Measurements from ENCODE around the gene SH3BP5L. TPM values are rescaled to one million over a fixed set of nuclear protein-coding genes. Genes with fewer than 3 reads are reported as not detected.

SH3BP5L gene
- total RNA-seq, 2 donors from 2014 or later, result 23.3 to 35.3 TPM

- WGBS, result 74% methylated on average over 7 of the region's 7 CpGs
- intact Hi-C loops (cut with DNase I), result no loop called here
Measured at GRCh38 chr1:248852481-248853405, 27.0 kb upstream of the SH3BP5L start.

DNA sequence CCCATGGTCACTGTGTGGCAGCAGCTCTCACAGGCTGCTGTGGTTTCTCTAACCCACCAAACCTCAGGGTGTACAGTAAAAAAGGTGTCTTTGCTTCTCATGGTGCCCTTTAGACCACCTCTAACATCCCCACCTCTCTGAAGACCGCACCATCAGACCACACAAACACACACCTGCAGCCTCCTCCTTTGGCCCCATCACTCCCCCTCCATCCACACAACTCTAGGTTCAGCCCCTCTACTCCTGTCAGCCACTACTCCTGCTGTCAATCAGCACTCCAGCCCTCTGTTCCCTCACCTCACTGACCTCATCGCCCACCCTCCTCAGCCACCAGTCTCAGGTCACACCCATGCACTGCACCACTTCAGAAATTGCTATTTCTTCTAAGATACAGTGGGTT, 25.7 kb upstream of the SH3BP5L start:
- Histone ChIP-seq H3K27ac (no peak overlapping the region), H3K4me3 (no peak overlapping the region), H3K4me1 (replicated peaks) (no peaks in the 10 kb centered on the region), H3K36me3 (peaks cover 0 to 26% of the 10 kb centered on the region in 2 donors), H3K9me3 (no peaks in the 10 kb centered on the region), H3K27me3 (replicated peaks; ENCODE audit: insufficient read depth) (no peaks in the 10 kb centered on the region)
- intact Hi-C loops (cut with DNase I), result no loop called here
- TF ChIP-seq POLR2A (IDR thresholded peaks at IDR 0.05), result no peak
- TF ChIP-seq POLR2AphosphoS5 (IDR thresholded peaks at IDR 0.05), result no peak
- no peak for TF ChIP-seq CTCF (IDR thresholded peaks at IDR 0.05)
- 94% methylated on average over 2 of the region's 2 CpGs for WGBS
- DNase-seq (ENCODE audit: low spot score), result no peak

More at GRCh38 chr1:248852481-248853405, 27.0 kb upstream of the SH3BP5L start:
- H3K9me3 ChIP-seq, result no peaks in the 10 kb centered on the region
- H3K4me1 ChIP-seq (replicated peaks), result peaks cover 2% of the 10 kb centered on the region
- DNase-seq (ENCODE audit: low spot score), result no peak
- H3K36me3 ChIP-seq, result peaks cover 0 to 13% of the 10 kb centered on the region in 2 donors
- H3K27ac ChIP-seq, result no peak overlapping the region
- H3K27me3 ChIP-seq (replicated peaks; ENCODE audit: insufficient read depth), result no peaks in the 10 kb centered on the region
- TF ChIP-seq CTCF (IDR thresholded peaks at IDR 0.05) (no peak), POLR2A (IDR thresholded peaks at IDR 0.05) (no peak), POLR2AphosphoS5 (IDR thresholded peaks at IDR 0.05) (no peak)
- H3K4me3 ChIP-seq, result no peak overlapping the region

DNA sequence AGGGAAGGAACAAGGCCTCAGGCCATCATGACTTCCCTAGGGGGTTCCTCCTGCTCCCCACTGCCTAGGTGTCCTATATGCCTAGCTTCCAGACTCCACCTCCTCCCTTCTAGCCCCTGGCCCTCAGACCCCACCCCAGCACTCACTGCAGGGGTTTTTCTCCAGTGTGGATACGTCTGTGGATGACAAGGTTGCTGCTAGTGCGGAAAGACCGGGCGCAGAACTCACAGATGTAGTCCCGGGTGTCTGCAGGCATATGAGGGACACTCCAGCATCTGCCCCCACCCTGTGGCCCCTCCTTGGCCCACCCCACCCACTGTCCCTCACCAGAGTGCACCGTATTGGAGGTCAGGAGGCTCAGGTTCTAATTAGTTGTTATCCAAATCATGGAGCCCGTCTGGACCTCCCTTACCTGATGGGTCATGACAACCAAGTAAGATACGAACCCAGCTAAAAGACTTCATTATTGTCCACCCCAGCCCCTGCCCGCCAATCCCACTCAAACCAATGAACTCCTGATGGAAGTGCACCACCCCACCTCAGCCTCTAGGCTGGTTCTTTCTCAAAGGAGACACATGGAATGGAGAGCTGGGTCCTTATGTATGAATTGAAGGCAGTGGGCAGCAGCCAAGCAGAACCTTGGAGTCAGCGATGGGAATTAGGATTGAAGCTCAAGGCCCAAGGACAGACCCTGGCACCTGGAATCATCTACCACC, 25.0 kb upstream of the SH3BP5L start:
- Histone ChIP-seq H3K27me3 (replicated peaks; ENCODE audit: insufficient read depth) (no peaks in the 10 kb centered on the region), H3K4me1 (replicated peaks) (no peaks in the 10 kb centered on the region), H3K4me3 (no peak overlapping the region), H3K9me3 (no peaks in the 10 kb centered on the region), H3K27ac (no peak overlapping the region), H3K36me3 (peaks cover 5 to 31% of the 10 kb centered on the region in 2 donors)
- TF ChIP-seq CTCF (IDR thresholded peaks at IDR 0.05) (no peak), POLR2AphosphoS5 (IDR thresholded peaks at IDR 0.05) (no peak), POLR2A (IDR thresholded peaks at IDR 0.05) (no peak)
- 82% methylated on average over 9 of the region's 10 CpGs for WGBS
- DNase-seq (ENCODE audit: low spot score), result no peak
- intact Hi-C loops (cut with DNase I), result no loop called here

- H3K4me3 ChIP-seq, result no peak overlapping the region
- no peaks in the 10 kb centered on the region for H3K9me3 ChIP-seq
- H3K27ac ChIP-seq, result no peak overlapping the region
- no peaks in the 10 kb centered on the region for H3K4me1 ChIP-seq (replicated peaks)
- TF ChIP-seq POLR2A (IDR thresholded peaks at IDR 0.05) (no peak), POLR2AphosphoS5 (IDR thresholded peaks at IDR 0.05) (no peak), CTCF (IDR thresholded peaks at IDR 0.05) (no peak)
- peaks cover 9 to 34% of the 10 kb centered on the region in 2 donors for H3K36me3 ChIP-seq
- H3K27me3 ChIP-seq (replicated peaks; ENCODE audit: insufficient read depth), result no peaks in the 10 kb centered on the region
- WGBS, result 81% methylated on average over 9 of the region's 9 CpGs
- DNase-seq (ENCODE audit: low spot score), result no peak
- intact Hi-C loops (cut with DNase I), result no loop called here
Measured at GRCh38 chr1:248850124-248850523, 24.4 kb upstream of the SH3BP5L start.

All from prostate gland (tissue), 2 donors.